Lung (tissue), 12 donors: ENCODE measurements around the gene EPHA8. TPM values are rescaled to one million over a fixed set of nuclear protein-coding genes. Genes with fewer than 3 reads are reported as not detected.

ENCODE experiments used
- ATAC-seq: fragments of 200-7000 bp; cut with Tn5 transposase; one replicate; pipeline ENCODE4 v1.9.1; 2020; ENCODE audit warnings: moderate number of reproducible peaks; ENCODE audit not compliant: insufficient read depth, low FRiP score
- DNase-seq, 3 donors: peaks; one replicate each; pipeline ENCODE4 v3.0.0-alpha.2; 2013 to 2017
- H3K27ac ChIP-seq, 2 donors: one replicate each; pipeline ENCODE4 v1.5.1; 2013; ENCODE audit warnings: mild to moderate bottlenecking in 2 of 2, moderate library complexity in 2 of 2, control low read depth in 1 of 2, inconsistent platforms in 1 of 2, low read depth in 1 of 2, low read length in 1 of 2
- H3K27me3 ChIP-seq, 3 donors: one replicate each; pipeline ENCODE4 v1.5.1; 2013; ENCODE audit warnings: low read length in 2 of 3; ENCODE audit not compliant: control insufficient read depth in 3 of 3, insufficient read depth in 3 of 3
- H3K36me3 ChIP-seq, 4 donors: one replicate each; pipeline ENCODE4 v1.5.1; 2013; ENCODE audit warnings: low read length in 4 of 4, mild to moderate bottlenecking in 1 of 4, moderate library complexity in 1 of 4; ENCODE audit not compliant: control insufficient read depth in 4 of 4, insufficient read depth in 4 of 4
- H3K4me1 ChIP-seq, 5 donors: one replicate each; pipeline ENCODE4 v1.5.1; 2013; ENCODE audit warnings: low read length in 5 of 5, mild to moderate bottlenecking in 2 of 5, moderate library complexity in 1 of 5; ENCODE audit not compliant: control insufficient read depth in 5 of 5, insufficient read depth in 5 of 5
- H3K4me3 ChIP-seq: one replicate; pipeline ENCODE4 v1.5.1; 2013; ENCODE audit warnings: mild to moderate bottlenecking, control low read depth, moderate library complexity
- H3K9ac ChIP-seq, 2 donors: one replicate each; pipeline ENCODE4 v1.5.1; 2013; ENCODE audit warnings: low read length in 2 of 2, control low read depth in 1 of 2; ENCODE audit not compliant: insufficient read depth in 1 of 2
- H3K9me3 ChIP-seq, 4 donors: one replicate each; pipeline ENCODE4 v1.5.1; 2013; ENCODE audit warnings: low read length in 3 of 4, mild to moderate bottlenecking in 1 of 4, moderate library complexity in 1 of 4; ENCODE audit not compliant: control insufficient read depth in 4 of 4, insufficient read depth in 3 of 4
- CTCF ChIP-seq: IDR thresholded peaks from 2 replicates; pipeline ENCODE4 v1.5.1; 2012; ENCODE audit warnings: mild to moderate bottlenecking; ENCODE audit errors: control extremely low read depth, extremely low read depth
- WGBS, 2 donors: extraction: QIAGEN DNeasy Blood & Tissue Kit; methylation state at CpG; one replicate each; pipeline ENCODE4 v1.1.7; 2013; 5-methylcytosine and 5-hydroxymethylcytosine counted together
- polyA plus RNA-seq, 2 donors: library from polyadenylated mRNA; stranded (reverse); fragments of 200-250 nt; gene quantifications; one replicate each; pipeline ENCODE4 v1.2.1, GENCODE V29; 2013
- total RNA-seq, 2 donors: library from RNA; depleted of rRNA in 1 of 2; stranded (reverse); fragments of >200 nt in 1 of 2; gene quantifications; one replicate each; pipeline ENCODE4 v1.2.1, GENCODE V29; 2014 to 2021
- donor health status: control.
- donor health status: control.
- donor health status: Bipolar disorder and iron deficiency.
- donor health status: healthy.
- donor health status: DM: yes; HTN: yes; CAD: no.

Gene EPHA8
- total and polyA plus RNA-seq, 4 donors = 0.01 TPM; not detected in 3

DNA sequence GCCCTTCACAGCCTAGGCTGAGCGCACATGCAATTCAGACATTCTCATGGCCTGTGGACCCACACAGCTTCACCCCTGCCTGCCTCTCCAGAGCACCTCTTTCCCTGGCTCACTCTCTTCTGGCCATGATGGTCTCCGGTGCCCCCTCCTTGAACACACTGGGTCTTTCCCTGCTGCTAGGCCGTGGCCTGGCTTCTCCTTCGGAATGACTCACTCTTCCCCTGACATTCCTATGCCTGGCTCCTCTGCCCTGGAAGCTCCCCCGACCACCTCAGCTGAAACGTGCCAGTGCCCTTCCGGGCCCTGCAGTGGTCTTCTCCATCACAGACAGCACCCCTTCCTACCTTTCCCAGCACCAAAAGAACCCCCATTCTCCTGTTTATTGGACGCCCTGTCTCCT is 28.3 kb downstream of the EPHA8 start:
- no peak for TF ChIP-seq CTCF
- 69 to 78% methylated on average over 8 of the region's 8 CpGs for WGBS, 2 donors
- Histone ChIP-seq H3K27ac (no peak overlapping the region), H3K27me3 (peaks cover 0 to 38% (median 9%) of the 10 kb centered on the region in 3 donors), H3K4me3 (no peak overlapping the region), H3K36me3 (no peaks in the 10 kb centered on the region), H3K9ac (no peak overlapping the region), H3K4me1 (no peaks in the 10 kb centered on the region), H3K9me3 (no peaks in the 10 kb centered on the region)
- DNase-seq = no peak
- ATAC-seq = no peak

GRCh38 chr1:22592051-22592450 is 28.8 kb downstream of the EPHA8 start:
- peaks cover 0 to 37% (median 7%) of the 10 kb centered on the region in 3 donors for H3K27me3 ChIP-seq
- H3K36me3 ChIP-seq = no peaks in the 10 kb centered on the region
- H3K27ac ChIP-seq = no peak overlapping the region
- H3K9me3 ChIP-seq = no peaks in the 10 kb centered on the region
- DNase-seq (no peak), ATAC-seq (no peak)
- 85 to 88% methylated on average over 9 of the region's 9 CpGs for WGBS, 2 donors
- no peaks in the 10 kb centered on the region for H3K4me1 ChIP-seq
- no peak for TF ChIP-seq CTCF
- H3K4me3 ChIP-seq = no peak overlapping the region
- no peak overlapping the region for H3K9ac ChIP-seq

GRCh38 chr1:22592919-22593790 is 29.9 kb downstream of the EPHA8 start:
- Histone ChIP-seq H3K27ac (no peak overlapping the region), H3K4me3 (no peak overlapping the region), H3K4me1 (no peaks in the 10 kb centered on the region), H3K9ac (no peak overlapping the region), H3K9me3 (no peaks in the 10 kb centered on the region), H3K27me3 (peaks cover 0 to 37% (median 7%) of the 10 kb centered on the region in 3 donors), H3K36me3 (no peaks in the 10 kb centered on the region)
- no peak for TF ChIP-seq CTCF
- DNase-seq (no peak), ATAC-seq (no peak)
- WGBS, 2 donors = 44 to 53% methylated on average over 38 of the region's 38 CpGs
